ENCODE data around the gene B4GAT1. TPM values are rescaled to one million over a fixed set of nuclear protein-coding genes. Genes with fewer than 3 reads are reported as not detected.

Gene B4GAT1
- total RNA-seq, 6 donors from 2014 or later = 15.7 to 48.9 (median 27.4) TPM

- Histone ChIP-seq H3K36me3 (no peaks in the 10 kb centered on the region), H3K27ac (no peak overlapping the region), H3K9me3 (no peaks in the 10 kb centered on the region), H3K4me1 (no peaks in the 10 kb centered on the region), H3K27me3 (no peaks in the 10 kb centered on the region), H3K4me3 (no peak overlapping the region)
- WGBS, 2 donors = 85 to 88% methylated on average over 12 of the region's 12 CpGs
- ATAC-seq (ENCODE audit: low FRiP score in 2 of 2) (no peak), DNase-seq (no peak)
- TF ChIP-seq EP300 (IDR thresholded peaks at IDR 0.05) = no peak
Observed at GRCh38 chr11:66302656-66303055, 44.8 kb downstream of the B4GAT1 start.

- TF ChIP-seq POLR2A (IDR thresholded peaks at IDR 0.05) (no peak), EP300 (IDR thresholded peaks at IDR 0.05) (no peak), POLR2AphosphoS5 (IDR thresholded peaks at IDR 0.05) (no peak), CTCF (IDR thresholded peaks at IDR 0.05) (no peak)
- Histone ChIP-seq H3K4me3 (no peak overlapping the region), H3K9me3 (no peaks in the 10 kb centered on the region), H3K27me3 (peaks cover 0 to 12% (median 0%) of the 10 kb centered on the region in 4 donors), H3K27ac (no peak overlapping the region), H3K4me1 (no peaks in the 10 kb centered on the region), H3K36me3 (no peaks in the 10 kb centered on the region)
- WGBS, 2 donors = 63 to 69% methylated on average over 3 of the region's 3 CpGs
- DNase-seq = no peak
- ATAC-seq (ENCODE audit: low FRiP score in 2 of 2) = no peak
Observed at GRCh38 chr11:66299186-66299585, 48.2 kb downstream of the B4GAT1 start.

DNA sequence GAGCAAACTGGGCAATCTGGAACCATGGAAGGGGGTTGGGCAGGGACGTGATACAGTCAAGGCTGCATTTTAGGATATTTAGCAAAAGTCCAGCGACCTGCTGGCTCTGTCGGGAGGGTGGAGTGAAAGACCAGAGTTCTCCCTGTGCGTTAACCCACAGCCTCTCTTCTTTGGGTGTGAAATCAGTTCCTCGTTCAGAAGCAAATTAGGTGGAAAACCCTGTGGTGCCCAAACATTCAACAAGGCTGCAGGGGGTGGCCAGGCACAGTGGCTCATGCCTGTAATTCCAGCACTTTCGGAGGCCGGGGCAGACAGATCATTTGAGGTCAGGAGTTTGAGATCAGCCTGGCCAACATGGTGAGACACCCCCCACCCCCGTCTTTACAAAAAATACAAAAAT, 49.8 kb downstream of the B4GAT1 start:
- Histone ChIP-seq H3K9me3 (no peaks in the 10 kb centered on the region), H3K4me1 (no peaks in the 10 kb centered on the region), H3K36me3 (no peaks in the 10 kb centered on the region), H3K4me3 (no peak overlapping the region), H3K27me3 (peaks cover 0 to 26% (median under 1%) of the 10 kb centered on the region in 4 donors), H3K27ac (no peak overlapping the region)
- TF ChIP-seq POLR2A (IDR thresholded peaks at IDR 0.05) = no peak
- ATAC-seq (ENCODE audit: low FRiP score in 2 of 2) (no peak), DNase-seq (no peak)
- WGBS, 2 donors = 52 to 59% methylated on average over 6 to 8 of the region's 8 CpGs

Small RNA genes within 50 kb of the gene (small RNA-seq; reads per million reads assigned to genes)
- 0 reads per million in 4 donors for gene RF00017
- gene RNU1-84P = 0 reads per million in 4 donors

Other genes starting within 250 kb of the B4GAT1 start
- 10 to 100 TPM; 24.1 to 41.0 (median 34.4) TPM for gene KLC2, start 89.9 kb downstream of the B4GAT1 start, total RNA-seq
- gene RAB1B, start 79.0 kb downstream of the B4GAT1 start, total RNA-seq = 100 to 1,000 TPM in 5 of 6 donors, 10 to 100 TPM in 1; 34.6 to 173 (median 122) TPM
- gene CNIH2, start 69.5 kb downstream of the B4GAT1 start, total RNA-seq = 1 to 10 TPM in 4 of 6 donors, not detected in 2; 1.4 to 2.0 (median 1.6) TPM
- 100 to 1,000 TPM in 1 of 6 donors, 10 to 100 TPM in 5; 25.1 to 107 (median 68.2) TPM for gene YIF1A, start 58.5 kb downstream of the B4GAT1 start, total RNA-seq
- 1 to 10 TPM in 1 of 6 donors, under 1 TPM in 1, not detected in 4; 0.29 to 1.9 TPM for gene TMEM151A, start 55.7 kb downstream of the B4GAT1 start, total RNA-seq
- 10 to 100 TPM in 2 of 6 donors, 1 to 10 TPM in 3, under 1 TPM in 1; 0.59 to 85.6 (median 6.5) TPM for gene CD248, start 30.6 kb downstream of the B4GAT1 start, total RNA-seq
- 10 to 100 TPM in 1 of 6 donors, 1 to 10 TPM in 5; 5.2 to 19.0 (median 8.9) TPM for gene RIN1, start 11.2 kb downstream of the B4GAT1 start, total RNA-seq
- gene BRMS1, start 2.5 kb downstream of the B4GAT1 start, total RNA-seq = 10 to 100 TPM; 34.8 to 63.8 (median 37.1) TPM
- gene SLC29A2, start 24.1 kb upstream of the B4GAT1 start, total RNA-seq = 10 to 100 TPM in 5 of 6 donors, 1 to 10 TPM in 1; 8.3 to 20.5 (median 13.1) TPM
- gene NPAS4, start 73.4 kb upstream of the B4GAT1 start, total RNA-seq = not detected
- 10 to 100 TPM; 25.3 to 44.8 (median 33.0) TPM for gene MRPL11, start 91.2 kb upstream of the B4GAT1 start, total RNA-seq
- gene PELI3, start 119.3 kb upstream of the B4GAT1 start, total RNA-seq = 10 to 100 TPM; 14.9 to 19.6 (median 16.9) TPM
- 10 to 100 TPM; 19.3 to 79.6 (median 44.9) TPM for gene DPP3, start 132.8 kb upstream of the B4GAT1 start, total RNA-seq
- 100 to 1,000 TPM in 1 of 6 donors, 10 to 100 TPM in 5; 26.0 to 145 (median 44.8) TPM for gene BBS1, start 163.0 kb upstream of the B4GAT1 start, total RNA-seq
- gene ZDHHC24, start 198.4 kb upstream of the B4GAT1 start, total RNA-seq = 10 to 100 TPM; 12.4 to 24.8 (median 14.1) TPM
- gene ACTN3, start 199.3 kb upstream of the B4GAT1 start, total RNA-seq = under 1 TPM in 1 of 6 donors, not detected in 5; 0.24 TPM
- 10 to 100 TPM; 28.5 to 81.7 (median 40.3) TPM for gene CTSF, start 221.0 kb upstream of the B4GAT1 start, total RNA-seq
- 1 to 10 TPM in 1 of 6 donors, under 1 TPM in 4, not detected in 1; 0.20 to 4.2 (median 0.44) TPM for gene CCDC87, start 245.4 kb upstream of the B4GAT1 start, total RNA-seq
- gene CCS, start 245.6 kb upstream of the B4GAT1 start, total RNA-seq = 10 to 100 TPM; 24.3 to 82.8 (median 34.0) TPM

Data from upper lobe of left lung (tissue), 6 donors.